SU-DHL-6 (cell line): Measurements from ENCODE around the gene RNF130.

Experiments used
- H2AFZ ChIP-seq: fragments of 200-600 bp; sonication (generic); 2 replicates; pipeline ENCODE4 v1.6.1; 2014; ENCODE audit warnings: low read depth, mild to moderate bottlenecking, moderate library complexity, mixed read lengths, antibody characterized with exemption, low read length; ENCODE audit not compliant: severe bottlenecking
- H3F3A ChIP-seq: fragments of 200-600 bp; shearing (Covaris generic); 2 replicates; pipeline ENCODE4 v1.6.0; 2016; ENCODE audit warnings: antibody characterized with exemption, mild to moderate bottlenecking; ENCODE audit not compliant: insufficient read depth
- H3K27ac ChIP-seq: fragments of 200-600 bp; sonication (generic); 2 replicates; pipeline ENCODE4 v1.5.1; 2016; ENCODE audit warnings: low read depth, mild to moderate bottlenecking, low read length, moderate library complexity, mixed read lengths
- H3K27me3 ChIP-seq: fragments of 200-600 bp; sonication (generic), shearing (Covaris generic); 2 replicates; pipeline ENCODE4 v1.6.0; 2014; ENCODE audit warnings: mild to moderate bottlenecking, low read length
- H3K36me3 ChIP-seq: fragments of 200-600 bp; sonication (generic); 2 replicates; pipeline ENCODE4 v1.6.1; 2014; ENCODE audit warnings: mild to moderate bottlenecking, low read length, mixed read lengths
- H3K4me2 ChIP-seq: fragments of 300-600, 200-600 bp; shearing (Covaris generic), sonication (generic); 2 replicates; pipeline ENCODE4 v1.6.0; 2014; ENCODE audit warnings: low read length, low read depth, mild to moderate bottlenecking; ENCODE audit not compliant: poor library complexity, severe bottlenecking
- H3K4me3 ChIP-seq: fragments of 200-600 bp; sonication (generic); 2 replicates; pipeline ENCODE4 v1.5.1; 2014; ENCODE audit warnings: antibody characterized with exemption, low read length, mild to moderate bottlenecking, mixed read lengths; ENCODE audit not compliant: insufficient read depth, poor library complexity, severe bottlenecking
- H3K79me2 ChIP-seq: fragments of 200-600 bp; sonication (generic); 2 replicates; pipeline ENCODE4 v1.6.1; 2014; ENCODE audit warnings: mild to moderate bottlenecking, low read length, moderate library complexity; ENCODE audit not compliant: insufficient read depth
- H3K9ac ChIP-seq: fragments of 200-600 bp; sonication (generic); 2 replicates; pipeline ENCODE4 v1.7.0; 2014; ENCODE audit warnings: mild to moderate bottlenecking, low read length
- H3K9me2 ChIP-seq: fragments of 200-600 bp; sonication (generic); replicated peaks from 2 replicates; pipeline ENCODE4 v1.6.1; 2014; ENCODE audit warnings: low read length; ENCODE audit not compliant: insufficient read depth
- H3K9me3 ChIP-seq: fragments of 200-600 bp; sonication (generic); 2 replicates; pipeline ENCODE4 v1.6.1; 2014; ENCODE audit warnings: low read length, mixed read lengths; ENCODE audit not compliant: insufficient read depth
- H4K20me1 ChIP-seq: fragments of 200-600 bp; sonication (generic); 2 replicates; pipeline ENCODE4 v1.6.1; 2014; ENCODE audit warnings: low read depth, mild to moderate bottlenecking, antibody characterized with exemption, low read length, moderate library complexity, mixed read lengths
- CTCF ChIP-seq: fragments of 200-600 bp; sonication (generic); IDR thresholded peaks from one replicate; pipeline ENCODE4 v1.5.1; 2017; ENCODE audit warnings: antibody characterized with exemption, mild to moderate bottlenecking, low read length, moderate library complexity; ENCODE audit not compliant: insufficient read depth, poor library complexity, severe bottlenecking
- EZH2phosphoT487 ChIP-seq: fragments of 200-600 bp; sonication (generic), shearing (Covaris generic); conservative IDR thresholded peaks from 2 replicates; pipeline ENCODE4 v1.6.1; 2018; ENCODE audit warnings: mild to moderate bottlenecking, antibody characterized with exemption, low read length, moderate library complexity, mixed read lengths

Gene RNF130

GRCh38 chr5:180046656-180047055, 24.9 kb downstream of the RNF130 start:
- no peaks in the 10 kb centered on the region for H3K36me3 ChIP-seq
- H3K9ac ChIP-seq = no peak overlapping the region
- no peaks in the 10 kb centered on the region for H3F3A ChIP-seq
- H3K27me3 ChIP-seq = 0 out of 2 replicates have a peak, but pooled peaks cover 6% of the 10 kb centered on the region
- TF ChIP-seq EZH2phosphoT487 (no peak), CTCF (no peak)
- H4K20me1 ChIP-seq = no peaks in the 10 kb centered on the region
- H2AFZ ChIP-seq = no peak overlapping the region
- H3K27ac ChIP-seq = no peak overlapping the region
- no peaks in the 10 kb centered on the region for H3K9me3 ChIP-seq
- H3K9me2 ChIP-seq = no peaks in the 10 kb centered on the region
- H3K79me2 ChIP-seq = no peaks in the 10 kb centered on the region
- H3K4me2 ChIP-seq = no peak overlapping the region
- no peak overlapping the region for H3K4me3 ChIP-seq

- Histone ChIP-seq H3K9me2 (no peaks in the 10 kb centered on the region), H3K4me2 (no peak overlapping the region), H3K79me2 (no peaks in the 10 kb centered on the region), H3K36me3 (no peaks in the 10 kb centered on the region), H3K27me3 (0 out of 2 replicates have a peak, but pooled peaks cover 6% of the 10 kb centered on the region), H2AFZ (no peak overlapping the region), H4K20me1 (no peaks in the 10 kb centered on the region), H3F3A (no peaks in the 10 kb centered on the region), H3K9ac (no peak overlapping the region), H3K9me3 (no peaks in the 10 kb centered on the region), H3K27ac (no peak overlapping the region), H3K4me3 (no peak overlapping the region)
- TF ChIP-seq EZH2phosphoT487 (no peak), CTCF (no peak)
These were observed 25.6 kb downstream of the RNF130 start for GRCh38 chr5:180045889-180046499.

GRCh38 chr5:180043377-180043776, 28.2 kb downstream of the RNF130 start:
- H3K9me3 ChIP-seq = no peaks in the 10 kb centered on the region
- TF ChIP-seq EZH2phosphoT487 = no peak
- H3K9ac ChIP-seq = no peak overlapping the region
- no peak overlapping the region for H3K4me2 ChIP-seq
- no peak overlapping the region for H3K27ac ChIP-seq
- no peak overlapping the region for H3K4me3 ChIP-seq
- H3K79me2 ChIP-seq = no peaks in the 10 kb centered on the region
- H4K20me1 ChIP-seq = no peaks in the 10 kb centered on the region
- no peak overlapping the region for H2AFZ ChIP-seq
- H3K27me3 ChIP-seq = 0 out of 2 replicates have a peak, but pooled peaks cover 6% of the 10 kb centered on the region
- H3K36me3 ChIP-seq = no peaks in the 10 kb centered on the region
- H3F3A ChIP-seq = no peaks in the 10 kb centered on the region
- H3K9me2 ChIP-seq = no peaks in the 10 kb centered on the region
